ENCODE results near the gene TMEM86A. TPM values are rescaled to one million over a fixed set of nuclear protein-coding genes. Genes with fewer than 3 reads are reported as not detected.
"Not testable (repeated sequence)": the region's sequence is repeated elsewhere in the genome, so short reads cannot be mapped to it uniquely, and the experiment has no call there.

TMEM86A gene
- 0.40 and 0.65 TPM in 2 replicates for total RNA-seq (2014; rRNA removed; shearing (Covaris generic))

- peak; percentile 86 for DNase-seq (ENCODE audit: low read depth)
Measured at GRCh38 chr11:18698341-18699268, at the start of gene TMEM86A. TSS of gene TMEM86A (plus strand) at chr11:18698779. CDS start at chr11:18698887, 108 bp downstream.

GRCh38 chr11:18650353-18650752, 48.2 kb upstream of the TMEM86A start:
- DNase-seq (ENCODE audit: low read depth) = no peak

- peak; percentile 63 for DNase-seq (ENCODE audit: low read depth)
Measured at GRCh38 chr11:18650859-18651557, 47.6 kb upstream of the TMEM86A start.

GRCh38 chr11:18657673-18658072, 40.9 kb upstream of the TMEM86A start:
- DNase-seq (ENCODE audit: low read depth) = no peak

GRCh38 chr11:18665353-18665872, 33.2 kb upstream of the TMEM86A start:
- DNase-seq (ENCODE audit: low read depth) = not testable (repeated sequence)

GRCh38 chr11:18668131-18668530, 30.4 kb upstream of the TMEM86A start:
- DNase-seq (ENCODE audit: low read depth) = peak; percentile 32

- peak; percentile 41 for DNase-seq (ENCODE audit: low read depth)
Measured at GRCh38 chr11:18669219-18669596, 29.4 kb upstream of the TMEM86A start.

- no peak for DNase-seq (ENCODE audit: low read depth)
Measured at GRCh38 chr11:18669711-18670110, 28.9 kb upstream of the TMEM86A start.

GRCh38 chr11:18671246-18671645, 27.3 kb upstream of the TMEM86A start:
- DNase-seq (ENCODE audit: low read depth) = no peak

GRCh38 chr11:18672209-18672608, 26.4 kb upstream of the TMEM86A start:
- DNase-seq (ENCODE audit: low read depth) = peak; percentile 64

GRCh38 chr11:18676803-18677202, 21.8 kb upstream of the TMEM86A start:
- no peak for DNase-seq (ENCODE audit: low read depth)

GRCh38 chr11:18677560-18677959, 21.0 kb upstream of the TMEM86A start:
- DNase-seq (ENCODE audit: low read depth) = no peak

- not testable (repeated sequence) for DNase-seq (ENCODE audit: low read depth)
Measured at GRCh38 chr11:18681949-18682348, 16.6 kb upstream of the TMEM86A start.

GRCh38 chr11:18682466-18682865, 16.1 kb upstream of the TMEM86A start:
- no peak for DNase-seq (ENCODE audit: low read depth)

GRCh38 chr11:18684267-18684666, 14.3 kb upstream of the TMEM86A start:
- DNase-seq (ENCODE audit: low read depth) = no peak

GRCh38 chr11:18691467-18692140, 7.0 kb upstream of the TMEM86A start:
- not testable (repeated sequence) for DNase-seq (ENCODE audit: low read depth)

- DNase-seq (ENCODE audit: low read depth) = no peak
Measured at GRCh38 chr11:18692941-18693760, 5.4 kb upstream of the TMEM86A start.

GRCh38 chr11:18696638-18697225, 1.8 kb upstream of the TMEM86A start:
- peak; percentile 17 for DNase-seq (ENCODE audit: low read depth)

GRCh38 chr11:18697576-18697975, 1.0 kb upstream of the TMEM86A start:
- peak; percentile 15 for DNase-seq (ENCODE audit: low read depth)

GRCh38 chr11:18699269-18699596, 654 bp downstream of the TMEM86A start:
- no peak for DNase-seq (ENCODE audit: low read depth)

GRCh38 chr11:18699848-18700261, 1.3 kb downstream of the TMEM86A start:
- DNase-seq (ENCODE audit: low read depth) = no peak
